ENCODE results near the gene SERPING1. TPM values are rescaled to one million over a fixed set of nuclear protein-coding genes. Genes with fewer than 3 reads are reported as not detected.

SERPING1 gene
- total RNA-seq, result 100 to 1,000 TPM; 181 to 294 (median 203) TPM
- polyA plus RNA-seq, result 268 TPM
- long read RNA-seq, donor 1, transcript SERPING1-209 (2 exons, 908 nt), result minor isoform, 19 of 271 reads
- long read RNA-seq, donor 1, transcript SERPING1-201 (8 exons, 2,002 nt), result major isoform, 151 of 271 reads
- long read RNA-seq, donor 1, partial matches to known transcripts, result 92 of 271 reads
- long read RNA-seq, donor 1, other reads (novel, unspliced or antisense), result 7 of 271 reads
- long read RNA-seq, donor 2, transcript SERPING1-201 (8 exons, 2,002 nt), result major isoform, 67 of 122 reads
- long read RNA-seq, donor 2, partial matches to known transcripts, result 33 of 122 reads
- long read RNA-seq, donor 2, other reads (novel, unspliced or antisense), result 13 of 122 reads
- long read RNA-seq, donor 3, transcript SERPING1-209 (2 exons, 908 nt), result major isoform, 6 of 74 reads
- long read RNA-seq, donor 3, partial matches to known transcripts, result 60 of 74 reads
- long read RNA-seq, donor 3, other reads (novel, unspliced or antisense), result 3 of 74 reads
- long read RNA-seq, donor 4, transcript SERPING1-201 (8 exons, 2,002 nt), result major isoform, 114 of 169 reads
- long read RNA-seq, donor 4, partial matches to known transcripts, result 44 of 169 reads
- long read RNA-seq, donor 4, other reads (novel, unspliced or antisense), result 8 of 169 reads

DNA sequence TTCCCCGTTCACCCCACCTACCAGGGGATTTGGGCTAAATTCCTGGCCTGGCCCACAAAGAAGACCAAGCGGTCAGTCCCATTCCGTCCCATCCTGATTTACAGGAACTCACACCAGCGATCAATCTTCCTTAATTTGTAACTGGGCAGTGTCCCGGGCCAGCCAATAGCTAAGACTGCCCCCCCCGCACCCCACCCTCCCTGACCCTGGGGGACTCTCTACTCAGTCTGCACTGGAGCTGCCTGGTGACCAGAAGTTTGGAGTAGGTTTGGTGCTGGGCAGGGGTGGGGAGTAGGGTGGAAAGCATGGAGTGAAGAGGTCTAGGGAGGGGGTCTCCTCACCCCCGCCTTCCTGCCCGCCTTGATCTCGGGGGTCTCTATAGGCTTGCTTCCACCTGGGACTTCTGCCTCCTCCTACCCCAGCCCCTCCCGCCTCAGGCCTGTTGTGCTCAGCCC lies at the start of gene SERPING1:
TSS of gene SERPING1 (plus strand) at position 225 of the 455 bp plus-strand sequence. CDS start 586 bp downstream, outside the sequence.
- Histone ChIP-seq H3K27me3 (ENCODE audit: control insufficient read depth, insufficient read depth) (no peaks in the 10 kb centered on the region), H3K4me1 (ENCODE audit: control insufficient read depth, insufficient read depth, low read length) (no peaks in the 10 kb centered on the region), H3K4me3 (ENCODE audit: low read length) (peak within 1 kb of the TSS; percentile 80), H3K9me3 (ENCODE audit: control insufficient read depth, low read length) (no peaks in the 10 kb centered on the region), H3K27ac (ENCODE audit: low read length) (peak within 1 kb of the TSS; percentile 91)
- peak; percentile 70 to 92 (median 89) for DNase-seq
- ATAC-seq, result peak; percentile 89 to 90
- WGBS, result 14% methylated on average over 10 of the region's 10 CpGs
- intact Hi-C loops (cut with DNase I), result no loop called here

DNA sequence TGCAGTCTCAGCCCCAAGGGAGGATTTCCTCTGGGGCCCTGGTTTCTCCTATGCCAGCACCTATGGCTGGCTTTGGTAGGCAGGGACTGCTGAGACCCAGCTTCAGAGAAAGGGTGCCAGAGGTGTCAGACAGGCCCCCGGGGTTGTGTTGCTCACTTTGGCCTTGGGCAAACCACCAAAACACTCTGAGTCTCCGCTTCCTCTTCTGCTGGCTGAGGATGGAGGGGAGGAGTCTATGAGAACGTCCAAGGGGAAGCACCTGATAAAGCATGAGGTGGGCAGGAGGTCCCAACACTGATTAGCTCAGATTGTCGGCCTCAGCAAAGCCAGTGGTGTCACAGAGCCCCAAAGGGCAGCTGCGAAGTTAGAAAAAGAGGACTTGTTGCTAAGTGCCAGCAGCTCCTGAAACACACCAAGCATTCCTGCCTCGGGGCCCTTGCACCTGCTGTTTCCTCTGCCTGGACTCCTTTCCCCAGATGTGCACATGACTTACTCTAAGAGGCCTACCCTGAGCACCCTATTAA lies 49.6 kb upstream of the SERPING1 start:
- WGBS, result 33% methylated on average over 6 of the region's 6 CpGs
- H3K27ac ChIP-seq (ENCODE audit: low read length), result no peak overlapping the region

DNA sequence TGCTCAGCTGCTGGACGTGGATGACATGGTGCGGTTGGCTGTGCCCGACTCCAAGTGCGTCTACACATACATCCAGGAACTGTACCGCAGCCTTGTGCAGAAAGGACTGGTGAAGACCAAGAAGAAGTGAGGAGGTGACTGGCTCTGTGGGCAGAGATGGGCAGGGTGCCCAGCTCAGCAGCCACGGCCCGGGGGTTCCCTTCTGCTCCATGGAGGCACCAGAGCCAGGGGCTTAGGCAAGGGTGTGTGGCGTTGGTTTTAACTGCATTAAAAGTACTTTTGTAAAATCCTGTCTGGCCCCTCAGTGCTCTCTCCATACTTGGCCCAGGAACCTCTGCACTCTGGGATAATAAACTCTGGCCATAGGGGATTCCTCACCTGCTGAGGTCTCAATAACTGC lies 47.5 kb upstream of the SERPING1 start:
- H3K9me3 ChIP-seq (ENCODE audit: control insufficient read depth, low read length), result no peaks in the 10 kb centered on the region
- no peak for ATAC-seq
- WGBS, result 90% methylated on average over 8 of the region's 8 CpGs
- H3K27me3 ChIP-seq (ENCODE audit: control insufficient read depth, insufficient read depth), result no peaks in the 10 kb centered on the region
- H3K4me3 ChIP-seq (ENCODE audit: low read length), result no peak overlapping the region
- H3K4me1 ChIP-seq (ENCODE audit: control insufficient read depth, insufficient read depth, low read length), result no peaks in the 10 kb centered on the region
- H3K27ac ChIP-seq (ENCODE audit: low read length), result no peak overlapping the region
- no peak for DNase-seq
- intact Hi-C loops (cut with DNase I), result no loop called here

More for the DNA sequence above, 49.6 kb upstream of the SERPING1 start:
- DNase-seq, result no peak
- Histone ChIP-seq H3K27me3 (ENCODE audit: control insufficient read depth, insufficient read depth) (no peaks in the 10 kb centered on the region), H3K4me1 (ENCODE audit: control insufficient read depth, insufficient read depth, low read length) (no peaks in the 10 kb centered on the region), H3K9me3 (ENCODE audit: control insufficient read depth, low read length) (no peaks in the 10 kb centered on the region), H3K4me3 (ENCODE audit: low read length) (no peak overlapping the region)
- peak in 1 of 2 donors; percentile 28 for ATAC-seq
- intact Hi-C loops (cut with DNase I), result no loop called here

DNA sequence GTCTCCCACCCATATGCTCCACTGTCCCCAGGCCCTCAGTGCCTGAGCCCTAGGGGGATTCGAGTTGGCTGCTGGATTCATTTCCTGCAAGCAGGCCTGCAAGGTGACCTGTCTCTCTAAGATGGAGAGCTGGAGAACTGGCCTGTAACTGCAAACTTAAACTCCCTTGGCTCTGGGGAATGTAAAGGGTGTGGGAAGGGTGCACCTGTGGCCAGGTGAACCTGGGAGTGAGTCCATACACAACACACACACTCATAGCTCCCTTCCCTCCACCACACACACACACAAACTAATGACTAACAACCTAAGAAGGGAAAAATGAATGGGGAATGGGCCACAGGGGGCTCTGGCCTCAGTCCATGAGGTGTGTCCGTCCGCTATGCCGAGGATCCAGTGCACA lies 45.5 kb upstream of the SERPING1 start:
- no peak for DNase-seq
- Histone ChIP-seq H3K4me3 (ENCODE audit: low read length) (no peak overlapping the region), H3K9me3 (ENCODE audit: control insufficient read depth, low read length) (no peaks in the 10 kb centered on the region), H3K4me1 (ENCODE audit: control insufficient read depth, insufficient read depth, low read length) (no peaks in the 10 kb centered on the region), H3K27ac (ENCODE audit: low read length) (no peak overlapping the region), H3K27me3 (ENCODE audit: control insufficient read depth, insufficient read depth) (no peaks in the 10 kb centered on the region)
- 89% methylated on average over 4 of the region's 4 CpGs for WGBS
- intact Hi-C loops (cut with DNase I), result no loop called here
- ATAC-seq, result no peak

DNA sequence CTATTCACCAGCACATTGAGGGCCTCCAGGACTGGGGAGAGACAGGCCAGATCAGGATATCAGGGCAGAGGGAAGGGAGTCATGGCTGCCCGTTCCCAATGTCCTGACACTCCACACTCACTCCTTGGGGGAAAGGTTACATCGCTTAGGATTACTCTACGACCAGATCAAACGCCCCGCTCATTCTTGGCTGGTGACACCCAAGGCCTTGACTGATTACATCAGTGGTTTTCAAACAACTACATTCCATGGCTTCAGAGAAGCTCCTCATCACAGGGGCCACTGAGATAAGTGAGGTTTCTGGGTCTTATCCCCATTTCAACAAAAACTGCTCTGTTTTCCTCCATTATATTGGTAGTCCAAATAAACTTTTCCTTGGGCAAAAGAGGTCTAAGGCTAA lies 45.0 kb upstream of the SERPING1 start:
- no peaks in the 10 kb centered on the region for H3K27me3 ChIP-seq (ENCODE audit: control insufficient read depth, insufficient read depth)
- no peaks in the 10 kb centered on the region for H3K4me1 ChIP-seq (ENCODE audit: control insufficient read depth, insufficient read depth, low read length)
- H3K4me3 ChIP-seq (ENCODE audit: low read length), result no peak overlapping the region
- H3K27ac ChIP-seq (ENCODE audit: low read length), result no peak overlapping the region
- DNase-seq (no peak), ATAC-seq (no peak)
- no peaks in the 10 kb centered on the region for H3K9me3 ChIP-seq (ENCODE audit: control insufficient read depth, low read length)
- 77% methylated on average over 5 of the region's 5 CpGs for WGBS
- intact Hi-C loops (cut with DNase I), result no loop called here

DNA sequence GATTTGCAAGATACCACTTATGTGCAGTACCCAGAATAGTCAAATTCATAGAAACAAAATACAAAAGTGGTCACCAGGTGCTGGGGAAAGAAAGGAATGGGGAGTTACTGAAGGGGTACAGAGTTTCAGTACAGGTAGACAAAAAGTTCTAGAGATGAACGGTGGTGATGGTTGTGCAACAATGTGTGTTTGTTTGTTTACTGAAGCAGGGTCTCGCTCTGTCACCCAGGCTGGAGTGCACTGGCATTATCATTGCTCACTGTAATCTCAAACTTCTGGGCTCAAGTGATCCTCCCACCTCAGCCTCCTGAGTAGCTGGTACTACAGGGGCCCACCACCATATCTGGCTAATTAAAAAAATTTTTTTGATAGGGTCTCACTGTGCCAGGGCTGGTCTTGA lies 42.1 kb upstream of the SERPING1 start:
- H3K27ac ChIP-seq (ENCODE audit: low read length), result no peak overlapping the region
- DNase-seq (no peak), ATAC-seq (no peak)
- 91% methylated on average over 2 of the region's 2 CpGs for WGBS
- no peak overlapping the region for H3K4me3 ChIP-seq (ENCODE audit: low read length)
- no peaks in the 10 kb centered on the region for H3K27me3 ChIP-seq (ENCODE audit: control insufficient read depth, insufficient read depth)
- H3K9me3 ChIP-seq (ENCODE audit: control insufficient read depth, low read length), result no peaks in the 10 kb centered on the region
- no peaks in the 10 kb centered on the region for H3K4me1 ChIP-seq (ENCODE audit: control insufficient read depth, insufficient read depth, low read length)
- intact Hi-C loops (cut with DNase I), result no loop called here

DNA sequence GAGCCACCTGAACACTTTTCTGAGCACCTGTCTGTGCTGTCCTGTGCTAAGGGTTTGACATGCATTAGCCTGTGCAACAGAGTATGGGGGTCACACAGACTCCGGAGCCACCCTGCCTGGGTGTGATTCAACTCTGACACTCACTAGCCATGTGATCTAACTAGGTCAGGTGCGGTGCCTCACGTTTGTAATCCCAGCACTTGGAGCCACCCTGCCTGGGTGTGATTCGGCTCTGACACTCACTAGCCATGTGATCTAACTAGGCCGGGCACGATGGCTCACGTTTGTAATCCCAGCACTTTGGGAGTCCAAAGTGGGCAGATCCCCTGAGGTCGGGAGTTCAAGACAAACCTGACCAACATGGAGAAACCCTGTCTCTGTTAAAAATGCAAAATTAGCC lies 41.4 kb upstream of the SERPING1 start:
- Histone ChIP-seq H3K4me3 (ENCODE audit: low read length) (no peak overlapping the region), H3K27me3 (ENCODE audit: control insufficient read depth, insufficient read depth) (no peaks in the 10 kb centered on the region), H3K4me1 (ENCODE audit: control insufficient read depth, insufficient read depth, low read length) (no peaks in the 10 kb centered on the region), H3K9me3 (ENCODE audit: control insufficient read depth, low read length) (no peaks in the 10 kb centered on the region), H3K27ac (ENCODE audit: low read length) (no peak overlapping the region)
- intact Hi-C loops (cut with DNase I), result no loop called here
- 80% methylated on average over 8 of the region's 8 CpGs for WGBS
- DNase-seq (no peak), ATAC-seq (no peak)

DNA sequence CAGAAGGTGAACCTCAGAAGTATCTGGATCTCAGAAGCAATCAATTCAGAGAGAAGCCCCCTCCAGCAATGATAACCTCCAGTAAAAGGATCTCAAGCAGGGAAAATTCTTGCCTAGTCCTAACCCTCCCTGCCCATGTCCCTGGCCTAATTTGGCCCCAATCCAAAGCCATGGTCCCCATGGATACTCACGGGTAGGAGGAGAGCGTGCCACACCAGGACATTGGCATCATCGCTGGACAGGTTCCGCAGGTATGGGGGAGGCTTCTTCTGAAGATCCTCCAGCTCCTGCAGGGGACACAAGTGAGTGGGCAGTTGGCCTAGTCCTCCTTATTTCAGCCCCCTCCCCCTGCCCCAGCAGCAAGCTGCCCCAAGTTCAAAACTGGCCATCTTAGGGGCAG lies 37.3 kb upstream of the SERPING1 start:
- H3K4me1 ChIP-seq (ENCODE audit: control insufficient read depth, insufficient read depth, low read length), result no peaks in the 10 kb centered on the region
- H3K9me3 ChIP-seq (ENCODE audit: control insufficient read depth, low read length), result no peaks in the 10 kb centered on the region
- 85% methylated on average over 4 of the region's 4 CpGs for WGBS
- ATAC-seq, result no peak
- no peak for DNase-seq
- H3K27me3 ChIP-seq (ENCODE audit: control insufficient read depth, insufficient read depth), result no peaks in the 10 kb centered on the region
- no peak overlapping the region for H3K27ac ChIP-seq (ENCODE audit: low read length)
- no peak overlapping the region for H3K4me3 ChIP-seq (ENCODE audit: low read length)
- intact Hi-C loops (cut with DNase I), result no loop called here

DNA sequence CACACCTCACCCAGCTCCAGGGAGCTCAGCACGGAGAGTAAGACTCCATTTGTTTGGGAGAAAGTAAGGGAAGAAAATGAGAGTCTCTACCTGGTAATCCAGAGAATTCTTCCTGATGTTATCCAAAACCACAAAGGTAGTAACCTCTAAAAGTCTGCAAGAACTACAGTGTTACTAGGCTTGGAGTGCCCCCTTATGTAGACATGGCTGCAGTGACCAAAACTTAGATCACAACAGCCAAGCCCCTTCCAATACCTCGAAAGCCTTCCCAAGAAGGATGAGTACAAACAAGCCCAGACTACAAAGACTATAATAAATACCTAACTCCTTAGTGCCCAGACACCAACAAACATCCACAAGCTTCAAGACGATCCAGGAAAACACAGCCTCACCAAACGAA lies 34.9 kb upstream of the SERPING1 start:
- no peak overlapping the region for H3K4me3 ChIP-seq (ENCODE audit: low read length)
- H3K27me3 ChIP-seq (ENCODE audit: control insufficient read depth, insufficient read depth), result no peaks in the 10 kb centered on the region
- H3K4me1 ChIP-seq (ENCODE audit: control insufficient read depth, insufficient read depth, low read length), result peaks cover 3% of the 10 kb centered on the region
- no peak overlapping the region for H3K27ac ChIP-seq (ENCODE audit: low read length)
- no peak for DNase-seq
- 70% methylated on average over 4 of the region's 4 CpGs for WGBS
- ATAC-seq, result no peak
- H3K9me3 ChIP-seq (ENCODE audit: control insufficient read depth, low read length), result no peaks in the 10 kb centered on the region
- intact Hi-C loops (cut with DNase I), result no loop called here

DNA sequence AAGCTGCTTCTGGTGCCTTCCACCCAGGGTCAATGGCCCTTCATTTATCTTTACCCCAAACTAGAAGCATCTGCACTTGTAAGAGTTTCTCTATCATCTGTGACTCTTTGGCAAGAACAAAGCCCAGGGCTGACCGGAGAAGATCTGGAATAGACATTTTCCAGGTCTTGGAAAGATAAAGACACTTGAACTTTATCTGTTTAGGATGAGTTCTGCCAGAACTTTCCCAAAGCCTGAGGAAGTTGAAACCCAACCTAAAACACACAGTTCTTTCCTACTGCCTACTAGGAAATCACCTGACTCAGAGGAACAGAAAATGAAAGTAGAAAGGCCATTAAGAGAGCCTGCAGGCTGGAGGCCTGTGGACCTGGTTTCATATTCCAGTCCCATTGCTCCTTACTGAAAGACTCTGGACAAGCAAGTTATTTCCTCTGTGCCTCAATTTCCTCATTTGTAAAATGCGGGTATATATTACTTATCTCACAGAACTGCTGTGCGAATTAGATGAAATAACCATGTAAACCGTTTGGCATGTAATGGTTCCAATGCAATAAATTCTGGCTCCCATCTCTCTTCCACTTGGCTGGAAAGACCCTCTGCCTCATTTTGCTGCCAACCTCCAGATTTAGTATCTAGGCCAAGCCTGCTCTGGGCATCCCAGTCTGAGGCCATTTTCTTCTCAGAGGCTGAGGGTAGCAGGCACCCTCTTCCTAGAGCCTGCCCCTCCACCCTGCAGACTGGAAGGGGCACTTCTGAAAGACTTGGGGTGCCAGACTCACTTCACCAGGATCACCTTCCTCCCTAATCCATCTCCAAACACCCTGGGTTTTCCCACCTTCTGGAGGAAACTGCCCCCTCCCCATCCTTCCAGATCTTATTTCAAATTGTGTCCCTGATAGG lies 31.2 kb upstream of the SERPING1 start:
- peaks cover 6% of the 10 kb centered on the region for H3K4me1 ChIP-seq (ENCODE audit: control insufficient read depth, insufficient read depth, low read length)
- peak; percentile 63 to 66 for ATAC-seq
- H3K27me3 ChIP-seq (ENCODE audit: control insufficient read depth, insufficient read depth), result no peaks in the 10 kb centered on the region
- H3K27ac ChIP-seq (ENCODE audit: low read length), result peak overlapping the region; percentile 66
- intact Hi-C loops (cut with DNase I), result loop anchor here in 2 of 4 donors (5.0 kb wide), 2 partner anchors 81 to 109 kb away; partner anchors contain the start of gene YPEL4 (in 2 of the 2)
- no peaks in the 10 kb centered on the region for H3K9me3 ChIP-seq (ENCODE audit: control insufficient read depth, low read length)
- no peak for DNase-seq
- WGBS, result 23% methylated on average over 4 of the region's 4 CpGs
- H3K4me3 ChIP-seq (ENCODE audit: low read length), result peak overlapping the region; percentile 88

All from right cardiac atrium (tissue), 5 donors.